ENCODE measurements around the gene SSX2IP.
"Not testable (repeated sequence)": the region's sequence is repeated elsewhere in the genome, so short reads cannot be mapped to it uniquely, and the experiment has no call there.

Gene SSX2IP

DNA sequence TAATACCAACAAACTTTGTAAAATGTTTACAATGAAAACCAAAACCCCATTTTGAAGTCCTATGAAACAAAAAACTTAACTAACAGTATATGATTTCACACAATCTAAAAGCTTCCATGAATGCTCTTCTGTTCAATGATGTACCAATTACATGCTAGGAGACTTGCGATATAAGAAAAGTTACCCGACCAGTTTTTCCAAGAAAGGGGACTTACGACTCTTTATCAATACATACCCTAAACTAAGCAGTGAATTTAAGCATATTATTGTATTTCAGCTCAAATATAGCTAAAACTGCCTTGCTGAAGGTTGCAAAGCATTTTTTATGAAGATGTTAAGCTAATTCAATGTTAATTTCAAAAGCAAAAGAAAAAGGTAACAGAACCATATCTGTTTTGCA lies 15.6 kb downstream of the SSX2IP start:
- DNase-seq = no peak

GRCh38 chr1:84674021-84674420 lies 16.2 kb downstream of the SSX2IP start:
- no peak for DNase-seq

- DNase-seq = no peak
These were observed 18.0 kb downstream of the SSX2IP start for GRCh38 chr1:84672080-84672854.

DNA sequence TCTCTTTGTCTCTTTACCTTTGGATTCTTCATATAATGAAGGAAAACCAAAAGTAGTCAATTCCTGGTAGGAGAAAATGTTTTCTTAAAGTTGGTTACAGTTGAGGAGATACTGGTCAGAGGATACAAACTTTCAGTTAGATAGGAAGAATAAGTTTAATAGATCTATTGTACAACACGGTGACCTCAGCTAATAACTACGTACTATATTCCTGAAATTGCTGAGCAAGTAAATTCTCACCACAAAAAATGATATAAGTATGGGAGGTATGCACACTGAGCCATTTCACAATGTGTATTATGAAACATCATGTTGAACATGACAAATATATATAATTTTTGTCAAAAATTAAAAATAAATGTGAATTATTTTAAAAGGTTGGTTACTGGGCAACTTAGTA lies 20.4 kb downstream of the SSX2IP start:
- no peak for DNase-seq

- DNase-seq = no peak
These were observed 22.1 kb downstream of the SSX2IP start for GRCh38 chr1:84668185-84668584.

- no peak for DNase-seq
These were observed 24.5 kb downstream of the SSX2IP start for GRCh38 chr1:84665703-84666317.

DNA sequence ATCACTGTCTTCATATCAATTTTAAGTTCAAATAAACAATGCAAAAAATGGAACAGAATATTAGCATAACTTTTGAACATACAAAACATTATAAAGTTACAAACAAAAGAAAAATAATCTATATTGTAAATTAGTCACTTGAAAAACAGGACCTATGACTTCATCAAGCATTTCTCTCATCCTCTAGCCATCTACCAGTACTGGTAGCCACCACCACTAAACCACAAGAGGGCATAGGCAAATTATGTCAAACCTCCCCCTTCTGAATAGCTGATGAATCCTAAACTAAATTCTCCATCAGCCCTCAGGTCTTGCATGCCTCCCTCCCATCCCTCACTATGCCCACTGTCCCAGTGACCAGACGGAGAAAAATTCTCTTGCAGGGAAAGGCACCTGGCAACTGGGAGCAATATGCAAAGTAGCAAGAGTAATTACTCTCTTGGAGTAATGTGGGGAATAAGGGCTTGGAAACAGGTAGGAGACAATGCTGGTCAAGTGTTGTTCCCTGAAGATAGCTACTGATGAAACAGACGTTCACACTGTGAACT lies 37.1 kb downstream of the SSX2IP start:
- DNase-seq = no peak

DNA sequence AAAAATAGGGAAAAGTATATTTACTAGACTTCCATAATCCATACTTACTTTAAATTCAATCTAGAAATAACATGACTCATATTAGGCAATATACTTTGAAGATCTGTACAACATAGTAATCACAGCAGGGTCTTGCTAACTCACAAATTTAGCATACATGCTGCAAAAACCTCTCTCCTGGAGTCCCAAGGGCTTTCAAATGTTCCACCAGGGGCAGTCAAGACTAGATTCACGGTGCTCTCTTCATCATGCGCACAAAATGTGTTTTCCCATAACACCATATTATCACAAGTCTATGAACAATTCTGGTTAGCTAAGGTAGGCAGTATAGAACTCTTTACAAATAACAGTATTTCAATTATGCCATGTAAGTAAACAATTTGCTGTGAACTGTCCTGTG lies 45.8 kb downstream of the SSX2IP start:
- no peak for DNase-seq

GRCh38 chr1:84643183-84643582 lies 47.1 kb downstream of the SSX2IP start:
- DNase-seq = peak; percentile 72

DNA sequence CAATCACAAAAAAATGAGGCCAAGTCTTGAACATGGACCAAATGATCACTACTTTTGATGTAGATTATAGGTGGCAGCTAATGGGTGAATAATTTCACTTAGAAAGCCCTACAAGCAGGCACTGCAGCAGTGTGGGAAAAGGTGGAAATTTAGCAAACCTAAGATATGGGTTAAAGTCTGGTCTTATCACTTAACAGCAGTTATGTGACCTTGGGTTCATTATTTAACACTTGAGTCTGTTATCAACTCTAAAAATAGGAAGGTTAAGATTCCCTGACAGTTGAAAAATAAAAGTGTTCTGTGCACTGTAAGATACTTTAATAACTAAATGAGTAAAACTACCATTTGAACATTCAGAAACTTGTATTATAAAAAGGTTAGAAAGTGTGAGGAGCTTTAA lies 47.5 kb downstream of the SSX2IP start:
- no peak for DNase-seq

DNA sequence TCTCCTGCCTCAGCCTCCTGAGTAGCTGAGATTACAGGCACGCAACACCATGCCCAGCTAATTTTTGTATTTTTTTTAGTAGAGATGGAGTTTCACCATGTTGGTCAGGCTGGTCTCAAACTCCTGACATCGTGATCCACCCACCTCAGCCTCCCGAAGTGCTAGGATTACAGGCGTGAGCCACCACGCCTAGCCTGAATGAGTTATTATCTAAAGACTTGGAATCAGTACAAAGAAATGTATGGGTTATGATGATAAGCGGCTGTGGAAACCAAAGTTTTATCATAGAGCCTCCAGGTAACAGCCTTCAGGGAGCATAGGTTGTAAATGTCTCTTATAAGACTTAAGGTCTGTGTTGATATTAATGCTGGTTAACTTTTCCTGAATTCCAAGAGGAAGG lies 50.5 kb downstream of the SSX2IP start:
- DNase-seq = not testable (repeated sequence)

GRCh38 chr1:84635429-84635828 lies 54.8 kb downstream of the SSX2IP start:
- no peak for DNase-seq

GRCh38 chr1:84634536-84635205 lies 55.6 kb downstream of the SSX2IP start:
- no peak for DNase-seq

- DNase-seq = no peak
These were observed 57.4 kb downstream of the SSX2IP start for GRCh38 chr1:84632673-84633434.

GRCh38 chr1:84632137-84632536 lies 58.1 kb downstream of the SSX2IP start:
- no peak for DNase-seq

- DNase-seq = no peak
These were observed 65.4 kb downstream of the SSX2IP start for GRCh38 chr1:84624876-84625275.

- DNase-seq = no peak
These were observed 68.7 kb downstream of the SSX2IP start for GRCh38 chr1:84621553-84621952.

DNA sequence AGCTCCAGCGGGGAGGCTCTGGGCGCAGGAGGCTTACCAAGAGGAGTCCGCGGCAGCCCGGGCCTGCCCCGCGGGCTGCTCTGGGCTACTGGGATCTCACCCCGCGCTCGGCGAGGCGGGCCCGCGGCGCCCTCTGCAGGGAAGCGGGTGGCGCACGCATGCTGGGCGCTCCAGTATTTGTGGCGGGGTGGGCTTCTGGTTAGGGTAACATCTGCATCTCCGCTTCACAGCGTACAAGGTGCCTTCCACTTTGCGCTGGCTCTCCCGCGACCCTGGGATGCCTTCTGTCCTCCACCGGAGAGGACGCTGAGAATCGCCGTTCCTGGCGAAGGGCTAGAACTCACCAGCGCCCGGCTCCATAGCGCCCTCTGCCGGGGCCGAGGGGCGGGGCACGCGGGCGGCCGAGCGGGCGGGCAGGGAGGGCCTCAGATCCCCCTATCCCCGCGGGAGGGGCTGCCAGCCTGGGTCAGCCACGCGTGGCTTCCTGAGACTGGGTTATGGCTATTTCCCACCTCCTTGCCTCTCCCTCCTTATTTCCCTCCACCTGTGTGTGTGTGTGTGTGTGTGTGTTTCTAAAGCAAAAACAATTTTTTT lies 69.4 kb downstream of the SSX2IP start:
- peak; percentile 56 for DNase-seq

- DNase-seq = no peak
These were observed 70.7 kb downstream of the SSX2IP start for GRCh38 chr1:84619383-84620102.

GRCh38 chr1:84617349-84617748 lies 72.9 kb downstream of the SSX2IP start:
- no peak for DNase-seq

- DNase-seq = no peak
These were observed 74.5 kb downstream of the SSX2IP start for GRCh38 chr1:84615790-84616189.

DNA sequence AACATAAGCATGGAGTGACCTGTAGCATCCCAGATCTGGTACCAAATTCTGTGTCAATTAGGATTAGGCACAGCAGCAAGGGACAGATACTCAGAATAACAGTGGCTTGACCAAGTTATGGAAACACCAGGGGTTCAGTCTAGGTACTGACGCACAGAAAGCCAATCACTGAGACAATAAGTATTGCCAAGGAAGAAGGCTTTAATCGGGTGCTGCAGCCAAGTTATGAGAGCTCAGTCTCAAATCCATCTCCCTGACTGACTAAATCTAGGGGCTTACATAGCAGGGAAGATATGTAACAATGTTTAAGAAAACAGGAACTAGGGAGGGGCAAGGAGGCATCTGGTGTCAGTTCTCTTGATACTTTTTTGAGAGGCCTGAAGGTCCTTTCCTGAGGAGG lies 76.4 kb downstream of the SSX2IP start:
- no peak for DNase-seq

Measured in DMS 273 treated with DMSO at 0.1 percent for 48 hours (cell line).